Right lobe of liver (tissue), 6 donors: ENCODE measurements around the gene CDK2. TPM values are rescaled to one million over a fixed set of nuclear protein-coding genes. Genes with fewer than 3 reads are reported as not detected.

Source experiments
- ATAC-seq, 4 donors: fragments of 200-7000 bp; cut with Tn5 transposase; one replicate each; pipeline ENCODE4 v1.9.1; 2020; ENCODE audit warnings: mild to moderate bottlenecking in 4 of 4, moderate library complexity in 4 of 4
- DNase-seq, 3 donors: peaks; one replicate each; pipeline ENCODE4 v3.0.0-alpha.2; 2020
- H3K27ac ChIP-seq, 3 donors: fragments of 200-600 bp; one replicate each; pipeline ENCODE4 v1.8.0; 2022
- H3K27me3 ChIP-seq, 2 donors: fragments of 200-600 bp; one replicate each; pipeline ENCODE4 v1.8.0; 2022
- H3K36me3 ChIP-seq, 4 donors: fragments of 200-600 bp; sonication (generic) in 1 of 4; one replicate each; pipeline versions ENCODE4 v1.5.1 to v1.8.0; 2017 to 2022; ENCODE audit warnings: control low read depth in 1 of 4
- H3K4me1 ChIP-seq, 4 donors: fragments of 200-600 bp; sonication (generic) in 1 of 4; one replicate each; pipeline versions ENCODE4 v1.5.1 to v1.8.0; 2017 to 2022; ENCODE audit warnings: control low read depth in 1 of 4
- H3K4me3 ChIP-seq, 3 donors: fragments of 200-600 bp; one replicate each; pipeline ENCODE4 v1.8.0; 2022
- H3K9me3 ChIP-seq, 4 donors: fragments of 200-600 bp; sonication (generic) in 1 of 4; one replicate each; pipeline versions ENCODE4 v1.5.1 to v1.8.0; 2017 to 2022; ENCODE audit warnings: control low read depth in 1 of 4
- POLR2A ChIP-seq: fragments of 450-650 bp; IDR thresholded peaks from one replicate; pipeline ENCODE4 v1.6.1; 2017; ENCODE audit warnings: antibody characterized with exemption, mild to moderate bottlenecking
- WGBS: methylation state at CpG from one replicate; pipeline ENCODE4 v1.1.6; 2018; ENCODE audit warnings: low coverage, low lambda C conversion rate; ENCODE audit not compliant: insufficient coverage; ENCODE audit errors: missing lambda C conversion rate; 5-methylcytosine and 5-hydroxymethylcytosine counted together
- intact Hi-C, 2 donors: fragments of 100-400 bp; cut with DNase I; formaldehyde crosslinking; loops; one replicate each; pipeline versions ENCODE4 v1.11.2 to v1.14.1; 2022
- total RNA-seq, 6 experiments: library from RNA; depleted of rRNA in 2 of 6; stranded (reverse); fragments of >200 nt in 2 of 6; fragmentation: NEBNext Ultra II Directional in 3 of 6; extraction: Animal tissue kit (Norgen Biotek cat#: 25700) in 3 of 6; gene quantifications; one replicate each; pipeline versions ENCODE4 v1.1.0 to v1.2.4, GENCODE V29; 2016 to 2023
- TF ChIP-seq, protein P1 (sequence below), 4 donors: fragments of 200-600 bp in 3 of 4; fragments of 450-650 bp in 1 of 4; IDR thresholded peaks; one replicate each; pipeline versions ENCODE4 v1.5.1 to v1.8.0; 2016 to 2022; ENCODE audit warnings: antibody characterized with exemption in 4 of 4, mild to moderate bottlenecking in 2 of 4
- donor health status: DM: no; HTN: yes; CAD: no.
- donor health status: DM: no; HTN: no; CAD: no.
- donor health status: DM: no; HTN: no; CAD: no.
- donor health status: DM: no; HTN: yes; CAD: no.
- donor health status: DM: no; HTN: yes; CAD: no.

CDK2 gene
- total RNA-seq, 6 experiments from 2014 or later, result 8.0 to 14.9 (median 10.6) TPM

DNA sequence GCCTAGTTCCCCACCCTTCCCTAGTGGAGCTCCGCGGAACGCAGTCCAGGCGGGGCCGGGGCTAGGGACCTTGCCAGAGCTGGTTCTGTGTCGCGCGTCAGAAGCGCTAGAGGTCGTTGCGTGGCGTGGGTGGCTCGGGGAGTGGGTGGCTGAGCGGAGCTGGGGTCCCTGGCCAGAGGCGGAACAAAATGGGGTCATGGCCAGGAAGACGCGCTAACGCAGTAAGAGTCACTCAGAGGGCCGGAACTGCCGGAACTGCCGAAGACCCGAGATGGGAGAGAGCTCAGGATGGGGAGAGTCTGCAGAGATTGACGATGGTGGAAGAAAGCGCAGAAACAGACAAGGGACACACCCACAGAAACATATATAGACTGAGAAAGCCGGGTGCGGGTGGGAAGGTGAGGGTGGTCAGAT, 30.9 kb upstream of the CDK2 start:
- TF ChIP-seq, protein P1, sequence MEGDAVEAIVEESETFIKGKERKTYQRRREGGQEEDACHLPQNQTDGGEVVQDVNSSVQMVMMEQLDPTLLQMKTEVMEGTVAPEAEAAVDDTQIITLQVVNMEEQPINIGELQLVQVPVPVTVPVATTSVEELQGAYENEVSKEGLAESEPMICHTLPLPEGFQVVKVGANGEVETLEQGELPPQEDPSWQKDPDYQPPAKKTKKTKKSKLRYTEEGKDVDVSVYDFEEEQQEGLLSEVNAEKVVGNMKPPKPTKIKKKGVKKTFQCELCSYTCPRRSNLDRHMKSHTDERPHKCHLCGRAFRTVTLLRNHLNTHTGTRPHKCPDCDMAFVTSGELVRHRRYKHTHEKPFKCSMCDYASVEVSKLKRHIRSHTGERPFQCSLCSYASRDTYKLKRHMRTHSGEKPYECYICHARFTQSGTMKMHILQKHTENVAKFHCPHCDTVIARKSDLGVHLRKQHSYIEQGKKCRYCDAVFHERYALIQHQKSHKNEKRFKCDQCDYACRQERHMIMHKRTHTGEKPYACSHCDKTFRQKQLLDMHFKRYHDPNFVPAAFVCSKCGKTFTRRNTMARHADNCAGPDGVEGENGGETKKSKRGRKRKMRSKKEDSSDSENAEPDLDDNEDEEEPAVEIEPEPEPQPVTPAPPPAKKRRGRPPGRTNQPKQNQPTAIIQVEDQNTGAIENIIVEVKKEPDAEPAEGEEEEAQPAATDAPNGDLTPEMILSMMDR (IDR thresholded peaks at IDR 0.05), result no peak
- no peak for TF ChIP-seq POLR2A
- Histone ChIP-seq H3K4me1 (peaks cover 0 to 7% (median 0%) of the 10 kb centered on the region in 4 donors), H3K27me3 (no peaks in the 10 kb centered on the region), H3K4me3 (peak overlapping the region in 1 of 3 donors; percentile 24), H3K36me3 (no peaks in the 10 kb centered on the region), H3K9me3 (no peaks in the 10 kb centered on the region), H3K27ac (peak overlapping the region in 2 of 3 donors; percentile 15 to 18)
- ATAC-seq (peak in 1 of 4 donors; percentile 1), DNase-seq (peak in 1 of 3 donors; percentile 56)
- WGBS, result 57% methylated on average over 21 of the region's 26 CpGs
- intact Hi-C loops, result loop anchor here (5.0 to 10.0 kb wide), 4 partner anchors 101 to 193 kb away; partner anchors contain the start of genes GDF11 (in 2 of the 2), ORMDL2 (in 1 of the 2) and SARNP (in 1 of the 2)

DNA sequence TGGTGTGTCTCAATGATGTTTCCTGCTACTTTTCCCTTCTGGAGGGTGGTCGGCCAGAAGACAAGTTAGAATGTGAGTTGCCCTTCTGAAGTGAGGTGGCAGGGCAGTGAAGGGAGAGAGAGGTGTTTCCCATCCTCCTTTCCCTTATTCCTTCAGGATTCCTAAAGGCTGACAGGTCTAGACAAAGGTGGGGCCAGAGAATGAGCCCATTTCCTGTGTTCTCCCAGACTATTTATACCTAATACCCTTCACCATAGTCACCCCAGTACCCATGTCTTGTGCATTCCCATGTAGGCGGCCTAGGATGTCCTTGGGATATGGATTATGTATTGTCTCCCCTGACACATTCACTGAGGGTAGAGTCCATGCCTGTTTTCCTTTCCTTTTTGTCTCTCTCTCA, 28.6 kb upstream of the CDK2 start:
- H3K4me1 ChIP-seq, result no peaks in the 10 kb centered on the region
- TF ChIP-seq, protein P1 (IDR thresholded peaks at IDR 0.05), result no peak
- no peak for TF ChIP-seq POLR2A
- no peaks in the 10 kb centered on the region for H3K36me3 ChIP-seq
- DNase-seq (no peak), ATAC-seq (no peak)
- H3K9me3 ChIP-seq, result no peaks in the 10 kb centered on the region
- H3K27me3 ChIP-seq, result no peaks in the 10 kb centered on the region
- H3K27ac ChIP-seq, result no peak overlapping the region
- WGBS, result 63% methylated on average over 2 of the region's 2 CpGs
- intact Hi-C loops, result loop anchor here (5.0 to 10.0 kb wide), 4 partner anchors 103 to 196 kb away; partner anchors contain the start of genes GDF11 (in 2 of the 2), ORMDL2 (in 1 of the 2) and SARNP (in 1 of the 2)
- no peak overlapping the region for H3K4me3 ChIP-seq

DNA sequence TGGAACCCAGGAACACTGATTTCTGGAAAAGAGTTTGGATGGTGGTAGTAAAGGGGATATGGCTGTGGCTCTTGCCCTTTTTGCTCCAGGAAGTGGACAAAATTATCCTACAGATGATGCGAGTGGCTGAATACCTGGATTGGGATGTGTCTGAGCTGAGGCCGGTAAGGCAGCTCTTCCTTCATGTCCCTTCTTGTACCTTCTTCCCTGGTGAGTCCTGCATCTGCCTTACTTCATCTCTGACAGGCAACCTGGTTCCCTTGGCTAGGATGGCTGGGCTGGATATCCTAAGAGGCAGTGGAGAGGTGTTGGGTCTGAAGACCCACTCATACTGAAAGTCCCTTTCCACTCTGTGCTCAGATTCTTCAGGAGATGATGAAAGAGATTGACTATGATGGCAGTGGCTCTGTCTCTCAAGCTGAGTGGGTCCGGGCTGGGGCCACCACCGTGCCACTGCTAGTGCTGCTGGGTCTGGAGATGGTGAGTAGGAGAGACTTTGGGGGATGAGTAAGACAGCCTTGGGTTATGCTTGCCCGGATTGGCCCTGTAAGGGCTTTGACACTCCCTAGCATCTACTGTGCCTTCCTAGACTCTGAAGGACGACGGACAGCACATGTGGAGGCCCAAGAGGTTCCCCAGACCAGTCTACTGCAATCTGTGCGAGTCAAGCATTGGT, 27.7 kb upstream of the CDK2 start:
- intact Hi-C loops, result loop anchor here (5.0 to 10.0 kb wide), 4 partner anchors 104 to 197 kb away; partner anchors contain the start of genes GDF11 (in 2 of the 2), ORMDL2 (in 1 of the 2) and SARNP (in 1 of the 2)
- Histone ChIP-seq H3K27ac (no peak overlapping the region), H3K4me3 (no peak overlapping the region), H3K27me3 (no peaks in the 10 kb centered on the region), H3K36me3 (no peaks in the 10 kb centered on the region), H3K4me1 (no peaks in the 10 kb centered on the region), H3K9me3 (no peaks in the 10 kb centered on the region)
- no peak for TF ChIP-seq POLR2A
- TF ChIP-seq, protein P1 (IDR thresholded peaks at IDR 0.05), result no peak
- ATAC-seq (no peak), DNase-seq (no peak)
- 94% methylated on average over 3 of the region's 8 CpGs for WGBS

DNA sequence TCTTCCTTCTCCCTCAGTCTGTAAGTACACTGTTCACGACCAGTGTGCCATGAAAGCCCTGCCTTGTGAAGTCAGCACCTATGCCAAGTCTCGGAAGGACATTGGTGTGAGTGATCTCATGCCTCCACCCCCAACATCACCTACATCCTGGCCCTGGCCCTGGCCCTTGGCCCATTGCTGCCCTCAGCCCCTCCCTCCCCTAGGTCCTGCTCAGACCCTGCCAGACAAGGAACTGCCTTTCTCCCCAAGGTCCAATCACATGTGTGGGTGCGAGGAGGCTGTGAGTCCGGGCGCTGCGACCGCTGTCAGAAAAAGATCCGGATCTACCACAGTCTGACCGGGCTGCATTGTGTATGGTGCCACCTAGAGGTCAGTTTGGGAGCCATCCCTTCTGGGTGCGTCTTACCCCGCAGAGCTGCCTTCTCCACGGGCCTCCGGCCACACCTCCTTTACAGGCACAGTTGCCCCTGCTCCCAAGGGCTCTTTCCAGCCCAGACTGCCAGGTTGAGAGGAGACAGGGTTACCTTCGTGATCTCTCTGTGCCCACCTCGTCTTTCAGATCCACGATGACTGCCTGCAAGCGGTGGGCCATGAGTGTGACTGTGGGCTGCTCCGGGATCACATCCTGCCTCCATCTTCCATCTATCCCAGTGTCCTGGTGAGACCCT, 26.4 kb upstream of the CDK2 start:
- peak; percentile 78 to 84 (median 80) for DNase-seq
- Histone ChIP-seq H3K4me3 (no peak overlapping the region), H3K27ac (no peak overlapping the region), H3K36me3 (no peaks in the 10 kb centered on the region), H3K9me3 (no peaks in the 10 kb centered on the region), H3K4me1 (no peaks in the 10 kb centered on the region), H3K27me3 (no peaks in the 10 kb centered on the region)
- peak; percentile 96 to 98 (median 97) for ATAC-seq
- 13% methylated on average over 8 of the region's 18 CpGs for WGBS
- TF ChIP-seq POLR2A, result no peak
- TF ChIP-seq, protein P1 (IDR thresholded peaks at IDR 0.05), result peak; percentile 83 to 96 (median 94)
- intact Hi-C loops, result no loop called here
